Effector memory CD8-positive, alpha-beta T cell (primary cell): ENCODE results near the gene KLF2.

ENCODE experiments used
- ATAC-seq: fragments of 150-1000 bp; cut with Tn5 transposase; replicated peaks from 2 replicates; pipeline ENCODE4 v1.10.0; 2021; ENCODE audit warnings: mild to moderate bottlenecking, moderate library complexity
- DNase-seq, 3 experiments: peaks; one replicate each; pipeline ENCODE4 v3.0.0; 2021
- H3K27ac Mint-ChIP-seq, 2 donors: one replicate each; pipeline ENCODE4 v1.8.0; 2022; ENCODE audit warnings: mild to moderate bottlenecking in 2 of 2, mixed read lengths in 2 of 2, moderate library complexity in 2 of 2
- H3K27me3 Mint-ChIP-seq, 2 donors: one replicate each; pipeline ENCODE4 v1.8.0; 2022; ENCODE audit warnings: mixed read lengths in 2 of 2
- H3K36me3 Mint-ChIP-seq: one replicate; pipeline ENCODE4 v1.8.0; 2022; ENCODE audit warnings: mild to moderate bottlenecking, moderate library complexity, mixed read lengths; ENCODE audit not compliant: insufficient read depth
- H3K4me1 Mint-ChIP-seq, 2 donors: one replicate each; pipeline ENCODE4 v1.8.0; 2022; ENCODE audit warnings: low read depth in 2 of 2, mixed read lengths in 2 of 2
- H3K4me3 Mint-ChIP-seq, 2 donors: one replicate each; pipeline ENCODE4 v1.8.0; 2022; ENCODE audit warnings: mild to moderate bottlenecking in 2 of 2, mixed read lengths in 2 of 2, moderate library complexity in 2 of 2
- H3K9me3 Mint-ChIP-seq, 2 donors: one replicate each; pipeline ENCODE4 v1.8.0; 2022; ENCODE audit warnings: mixed read lengths in 2 of 2

KLF2 gene

DNA sequence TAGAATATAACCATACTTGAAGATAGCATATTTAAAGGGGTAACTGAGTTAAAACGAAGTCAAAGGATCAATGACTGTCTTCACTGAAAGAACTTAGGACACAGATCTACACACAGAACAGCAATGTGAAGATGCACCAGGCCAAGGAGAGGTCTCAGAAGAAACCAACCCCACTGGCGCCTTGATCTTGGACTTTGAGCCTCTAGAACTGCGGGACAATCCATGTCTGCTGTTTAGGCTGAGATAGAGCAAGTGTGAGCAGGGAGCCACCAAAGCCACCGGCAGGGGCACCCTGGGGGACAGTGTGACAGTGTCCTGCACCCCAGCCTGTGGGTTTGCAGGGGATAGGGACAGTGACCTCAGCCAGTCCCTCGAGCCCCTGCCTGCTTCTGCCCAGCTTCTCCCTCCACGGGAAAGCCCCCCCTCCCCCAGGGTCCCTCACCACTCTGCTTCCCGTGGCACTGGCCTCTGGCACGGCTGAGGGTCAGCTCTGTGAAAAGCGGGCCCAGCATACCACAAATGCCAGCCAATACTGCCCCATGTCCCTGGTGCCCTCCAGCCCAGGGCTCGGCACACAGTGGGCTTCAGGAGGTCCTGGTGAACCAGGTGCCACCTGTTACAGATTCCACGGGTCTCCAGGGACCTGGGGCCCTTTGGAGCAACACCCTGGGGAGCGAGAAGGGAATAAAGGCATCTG, 40.8 kb downstream of the KLF2 start:
- H3K4me3 Mint-ChIP-seq, result no peak overlapping the region
- peaks cover 8% of the 10 kb centered on the region for H3K36me3 Mint-ChIP-seq
- no peak for DNase-seq
- no peak overlapping the region for H3K27ac Mint-ChIP-seq
- peaks cover 36 to 62% of the 10 kb centered on the region in 2 donors for H3K4me1 Mint-ChIP-seq
- no peaks in the 10 kb centered on the region for H3K27me3 Mint-ChIP-seq
- no peak for ATAC-seq
- H3K9me3 Mint-ChIP-seq, result no peaks in the 10 kb centered on the region

DNA sequence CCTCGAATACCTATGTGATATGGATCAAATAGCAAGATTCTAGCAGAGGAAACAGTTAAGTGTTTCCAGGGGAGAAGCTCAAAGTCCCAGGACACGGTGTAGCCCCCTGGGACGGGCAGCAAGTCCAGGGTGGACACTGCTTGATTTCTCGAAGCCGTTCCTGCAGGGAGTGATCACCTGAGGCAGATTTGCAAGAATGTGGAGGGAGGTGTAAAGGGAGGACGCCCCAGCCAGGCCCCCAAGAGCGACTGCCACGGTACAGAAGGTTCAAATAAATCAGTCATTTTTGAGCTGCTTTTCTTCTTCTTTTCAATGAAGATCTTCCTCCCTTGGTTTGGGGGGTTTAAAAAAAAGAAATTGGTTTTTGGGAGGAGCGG, 41.4 kb downstream of the KLF2 start:
- Mint-ChIP-seq H3K9me3 (no peaks in the 10 kb centered on the region), H3K27ac (no peak overlapping the region), H3K27me3 (no peaks in the 10 kb centered on the region), H3K4me1 (peaks cover 36 to 65% of the 10 kb centered on the region in 2 donors), H3K4me3 (no peak overlapping the region), H3K36me3 (peaks cover 8% of the 10 kb centered on the region)
- DNase-seq, result no peak
- no peak for ATAC-seq

DNA sequence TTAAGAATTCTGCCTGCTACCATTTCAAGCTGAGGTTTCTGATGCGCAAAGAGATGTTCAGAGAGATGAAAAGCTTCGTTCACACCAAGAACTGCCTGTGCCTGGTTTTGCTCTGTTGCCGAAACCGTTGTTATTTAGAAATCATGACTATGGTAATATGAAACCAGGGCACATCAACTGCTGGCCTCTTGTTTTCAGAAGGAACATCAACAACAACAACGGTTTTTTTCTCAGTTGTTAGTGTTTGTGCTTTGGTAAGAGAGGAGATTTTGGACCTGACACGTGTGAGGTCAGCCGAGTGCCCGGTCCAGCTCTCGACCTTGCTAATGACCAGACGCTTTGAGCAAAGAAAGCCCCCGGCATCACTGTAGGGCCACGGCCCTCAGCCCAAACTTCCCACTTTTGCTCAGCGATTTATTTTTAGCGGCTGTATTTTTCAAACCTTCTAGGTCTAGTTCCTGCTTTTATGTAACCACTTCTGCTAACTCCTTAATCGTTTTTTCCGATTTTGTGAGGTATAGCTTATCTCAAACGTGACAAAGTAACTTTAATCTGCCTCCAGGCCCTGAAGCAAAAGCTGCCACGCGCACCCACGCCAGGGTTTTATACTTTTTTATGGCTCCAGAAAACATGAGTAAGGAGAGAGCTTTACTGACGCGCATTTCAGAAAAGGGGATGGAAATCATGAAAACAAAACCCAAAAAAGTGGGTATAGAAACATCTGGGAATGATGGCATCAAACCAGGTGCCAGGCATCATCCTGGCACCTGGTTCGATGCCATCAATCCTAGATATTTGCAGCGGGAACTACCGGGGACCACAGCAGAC, 42.0 kb downstream of the KLF2 start:
- Mint-ChIP-seq H3K27me3 (no peaks in the 10 kb centered on the region), H3K9me3 (no peaks in the 10 kb centered on the region), H3K27ac (no peak overlapping the region), H3K4me1 (peaks cover 36 to 67% of the 10 kb centered on the region in 2 donors), H3K36me3 (peaks cover 8% of the 10 kb centered on the region), H3K4me3 (no peak overlapping the region)
- DNase-seq (peak; percentile 32 to 49 (median 46)), ATAC-seq (peak; percentile 28)

DNA sequence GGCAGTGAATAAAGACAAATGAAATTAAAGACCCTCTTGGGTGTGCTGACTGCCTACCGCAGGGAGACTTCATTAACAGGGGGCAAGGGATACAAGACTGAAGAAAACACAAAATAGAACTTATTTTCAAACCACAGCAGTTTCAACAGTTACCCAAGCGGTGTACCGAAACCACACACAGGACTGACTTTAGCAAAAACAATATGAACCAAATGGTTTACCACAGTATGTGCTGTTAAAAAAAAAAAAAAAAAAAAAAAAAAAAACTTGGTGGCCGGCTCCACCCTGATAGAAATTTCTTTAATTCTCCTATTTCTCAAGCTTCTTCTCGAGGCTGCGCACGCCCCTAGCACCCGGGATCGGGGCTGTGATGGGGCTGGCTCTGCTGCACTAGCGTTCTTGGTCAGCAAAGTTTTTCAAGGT, 42.6 kb downstream of the KLF2 start:
- no peaks in the 10 kb centered on the region for H3K9me3 Mint-ChIP-seq
- no peak overlapping the region for H3K27ac Mint-ChIP-seq
- peaks cover 35 to 69% of the 10 kb centered on the region in 2 donors for H3K4me1 Mint-ChIP-seq
- peaks cover 8% of the 10 kb centered on the region for H3K36me3 Mint-ChIP-seq
- no peak overlapping the region for H3K4me3 Mint-ChIP-seq
- H3K27me3 Mint-ChIP-seq, result no peaks in the 10 kb centered on the region
- peak; percentile 27 for ATAC-seq
- DNase-seq, result peak; percentile 57 to 67 (median 57)

DNA sequence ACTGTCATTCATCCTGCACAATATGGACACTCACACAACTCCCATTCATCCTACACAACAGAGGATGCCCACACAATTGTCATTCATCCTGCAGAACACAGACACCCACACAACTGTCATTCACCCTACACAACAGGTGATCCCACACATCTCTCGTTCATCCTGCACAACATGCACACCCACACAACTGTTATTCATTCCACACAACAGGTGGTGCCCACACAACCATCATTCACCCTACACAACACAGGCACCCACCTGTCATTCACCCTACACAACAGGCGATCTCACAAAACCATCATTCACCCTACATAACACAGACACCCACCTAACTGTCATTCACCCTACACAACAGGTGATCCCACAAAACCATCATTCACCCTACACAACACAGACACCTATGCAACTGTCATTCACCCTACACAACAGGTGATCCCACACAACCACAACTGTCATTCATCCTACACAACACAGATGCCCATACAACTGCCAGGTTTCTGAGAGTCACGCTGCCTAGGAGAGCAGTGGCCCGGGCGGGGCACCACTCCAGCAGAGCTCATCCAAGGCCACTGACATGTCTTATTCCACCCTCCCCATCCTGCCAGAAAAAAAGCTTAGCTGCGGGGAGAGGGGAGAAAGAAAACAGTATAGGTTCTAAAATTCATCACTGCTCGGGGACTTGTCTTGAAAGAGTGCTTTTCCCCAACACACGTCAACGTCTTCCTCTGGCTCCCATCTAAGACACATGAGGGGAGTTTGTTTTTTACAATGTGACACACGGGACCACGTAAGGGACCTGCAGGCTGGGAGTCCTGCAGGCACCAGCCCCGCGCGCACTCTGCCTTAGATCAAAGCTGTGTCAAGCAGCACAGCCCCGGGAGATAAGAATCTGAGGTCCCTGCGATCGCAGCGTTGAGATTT, 44.0 kb downstream of the KLF2 start:
- DNase-seq (peak; percentile 50 to 58 (median 52)), ATAC-seq (peak; percentile 18)
- H3K27me3 Mint-ChIP-seq, result no peaks in the 10 kb centered on the region
- peaks cover 10% of the 10 kb centered on the region for H3K36me3 Mint-ChIP-seq
- H3K4me3 Mint-ChIP-seq, result no peak overlapping the region
- no peaks in the 10 kb centered on the region for H3K9me3 Mint-ChIP-seq
- peaks cover 32 to 68% of the 10 kb centered on the region in 2 donors for H3K4me1 Mint-ChIP-seq
- no peak overlapping the region for H3K27ac Mint-ChIP-seq

DNA sequence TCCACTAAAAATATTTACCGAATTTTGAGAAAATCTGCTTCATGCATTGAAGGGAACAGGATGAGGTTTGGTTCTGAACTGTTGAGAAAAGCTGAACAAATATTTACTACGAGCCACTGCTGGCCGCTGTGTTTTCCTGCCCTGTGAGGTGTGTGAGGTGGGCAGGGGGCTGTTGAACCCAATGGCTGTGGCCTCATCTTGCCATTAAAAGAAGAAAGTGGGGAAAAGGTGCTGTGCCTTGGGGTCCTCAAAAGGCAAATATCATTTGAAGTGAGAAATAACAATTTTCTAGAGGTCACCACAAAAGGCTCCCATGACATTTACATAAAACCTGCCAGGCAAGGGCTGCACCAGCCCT, 44.7 kb downstream of the KLF2 start:
- Mint-ChIP-seq H3K27me3 (no peaks in the 10 kb centered on the region), H3K36me3 (peaks cover 10% of the 10 kb centered on the region), H3K27ac (no peak overlapping the region), H3K9me3 (no peaks in the 10 kb centered on the region), H3K4me3 (no peak overlapping the region), H3K4me1 (peaks cover 32 to 68% of the 10 kb centered on the region in 2 donors)
- ATAC-seq (no peak), DNase-seq (peak in 1 of 3 experiments; percentile 26)

DNA sequence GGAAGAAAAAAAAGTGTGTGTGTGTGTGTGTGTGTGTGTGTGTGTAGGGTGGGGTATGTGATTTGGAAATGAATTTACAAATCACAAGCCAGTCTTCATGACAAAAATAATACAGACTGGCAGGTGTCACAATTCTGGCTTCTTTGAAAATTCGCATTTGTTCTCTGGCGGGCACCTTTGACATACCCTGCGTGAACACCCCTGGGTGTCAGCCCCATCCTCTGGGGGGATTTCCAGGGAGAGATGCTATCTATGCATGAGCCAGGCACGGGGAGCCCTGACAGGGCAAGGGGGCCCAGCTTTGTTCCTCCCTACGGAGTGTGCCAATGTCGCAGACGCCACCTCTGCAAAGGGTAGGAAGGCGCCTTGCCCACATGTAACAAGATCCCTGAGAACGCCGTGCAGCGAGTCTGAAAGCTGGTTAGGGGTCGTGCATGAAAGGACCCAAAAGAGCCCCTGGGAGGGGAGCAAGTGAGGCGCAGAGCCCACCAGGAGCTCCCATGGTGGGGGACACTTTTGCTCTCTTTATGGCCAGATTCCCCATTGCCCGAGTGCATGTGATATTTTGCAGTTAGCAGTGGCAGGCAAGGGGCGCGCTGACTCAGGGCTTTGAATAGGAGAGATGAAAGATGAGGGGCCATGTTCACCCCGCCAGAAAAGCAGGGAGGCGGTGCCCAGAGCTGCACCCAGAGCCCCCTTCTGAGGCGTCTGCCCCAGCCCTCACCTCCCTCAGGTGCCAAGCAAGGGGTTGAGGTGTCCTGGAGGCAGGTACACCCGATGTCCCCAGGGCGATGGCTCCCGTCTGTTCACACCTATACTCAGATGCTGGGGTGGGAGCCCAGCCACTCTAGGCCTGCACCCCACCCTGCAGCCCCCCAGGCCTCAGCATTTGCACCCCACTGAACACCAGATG, 45.3 kb downstream of the KLF2 start:
- ATAC-seq, result peak; percentile 57
- H3K9me3 Mint-ChIP-seq, result no peaks in the 10 kb centered on the region
- DNase-seq, result peak; percentile 76 to 80 (median 78)
- H3K27me3 Mint-ChIP-seq, result no peaks in the 10 kb centered on the region
- H3K4me3 Mint-ChIP-seq, result no peak overlapping the region
- peaks cover 36 to 69% of the 10 kb centered on the region in 2 donors for H3K4me1 Mint-ChIP-seq
- no peak overlapping the region for H3K27ac Mint-ChIP-seq
- peaks cover 10% of the 10 kb centered on the region for H3K36me3 Mint-ChIP-seq

DNA sequence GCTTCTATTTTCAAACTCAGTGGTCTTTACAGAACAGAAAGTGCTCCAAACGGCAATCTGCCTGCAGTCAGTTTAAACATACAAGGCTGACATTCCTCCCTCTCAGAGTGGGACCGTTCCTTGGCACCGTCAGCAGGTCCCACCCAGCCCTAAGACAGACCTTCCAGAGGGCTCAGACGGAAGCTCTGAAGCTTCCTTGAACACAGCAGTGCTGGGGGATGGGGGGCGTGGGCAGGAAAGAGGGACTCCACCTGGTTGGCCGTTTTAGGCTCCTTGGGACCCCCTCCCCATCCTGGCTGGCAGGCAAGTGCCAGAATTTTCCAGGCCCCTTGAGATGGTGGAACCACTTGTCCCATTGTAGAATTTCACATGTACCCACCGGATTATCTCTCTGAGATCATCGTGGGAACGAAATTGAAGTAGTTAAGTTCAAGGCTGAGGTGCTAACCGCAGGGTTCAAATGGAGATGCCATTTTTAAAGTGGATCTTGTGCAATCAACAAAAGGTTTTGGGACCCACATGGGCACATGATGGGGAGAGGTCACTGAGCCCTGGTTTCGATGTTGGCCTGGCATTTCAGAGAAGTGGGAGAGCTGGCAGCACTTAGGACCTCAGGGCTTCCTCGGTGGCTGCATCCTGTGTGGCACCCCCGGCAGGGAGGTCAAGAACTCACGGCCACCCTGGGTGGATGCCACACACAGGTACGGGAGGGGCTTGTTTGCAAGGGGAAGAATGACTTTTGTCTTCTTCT, 46.2 kb downstream of the KLF2 start:
- Mint-ChIP-seq H3K4me1 (peaks cover 45 to 69% of the 10 kb centered on the region in 2 donors), H3K27me3 (no peaks in the 10 kb centered on the region), H3K27ac (no peak overlapping the region), H3K4me3 (no peak overlapping the region), H3K36me3 (peaks cover 4% of the 10 kb centered on the region), H3K9me3 (no peaks in the 10 kb centered on the region)
- peak in 2 of 3 experiments; percentile 31 to 33 for DNase-seq
- ATAC-seq, result no peak

DNA sequence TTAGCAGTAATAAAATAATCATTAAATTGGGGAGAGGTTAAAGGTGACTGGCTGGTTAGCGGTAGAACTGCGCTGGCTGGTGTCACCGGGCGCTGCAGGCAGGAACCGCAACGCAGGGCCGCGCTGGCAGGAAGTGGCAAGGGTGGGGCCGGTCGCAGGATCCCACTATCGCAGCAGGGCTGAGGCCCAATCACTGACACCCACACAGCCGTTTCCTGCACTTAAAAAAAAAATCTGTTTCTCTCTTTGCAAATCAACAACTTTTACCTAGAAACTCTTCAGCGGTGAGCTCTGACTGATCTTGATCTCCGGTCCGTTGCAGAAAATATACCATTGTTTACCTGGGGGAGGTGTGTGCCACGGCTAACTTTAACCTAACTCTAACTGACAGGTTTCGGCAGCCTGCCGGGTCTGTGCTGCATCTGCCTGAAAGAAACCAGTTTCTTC, 46.9 kb downstream of the KLF2 start:
- H3K4me1 Mint-ChIP-seq, result peaks cover 48 to 69% of the 10 kb centered on the region in 2 donors
- H3K4me3 Mint-ChIP-seq, result no peak overlapping the region
- H3K27me3 Mint-ChIP-seq, result no peaks in the 10 kb centered on the region
- H3K9me3 Mint-ChIP-seq, result no peaks in the 10 kb centered on the region
- H3K27ac Mint-ChIP-seq, result no peak overlapping the region
- ATAC-seq (peak; percentile 67), DNase-seq (peak; percentile 86 to 90 (median 87))
- peaks cover 2% of the 10 kb centered on the region for H3K36me3 Mint-ChIP-seq

DNA sequence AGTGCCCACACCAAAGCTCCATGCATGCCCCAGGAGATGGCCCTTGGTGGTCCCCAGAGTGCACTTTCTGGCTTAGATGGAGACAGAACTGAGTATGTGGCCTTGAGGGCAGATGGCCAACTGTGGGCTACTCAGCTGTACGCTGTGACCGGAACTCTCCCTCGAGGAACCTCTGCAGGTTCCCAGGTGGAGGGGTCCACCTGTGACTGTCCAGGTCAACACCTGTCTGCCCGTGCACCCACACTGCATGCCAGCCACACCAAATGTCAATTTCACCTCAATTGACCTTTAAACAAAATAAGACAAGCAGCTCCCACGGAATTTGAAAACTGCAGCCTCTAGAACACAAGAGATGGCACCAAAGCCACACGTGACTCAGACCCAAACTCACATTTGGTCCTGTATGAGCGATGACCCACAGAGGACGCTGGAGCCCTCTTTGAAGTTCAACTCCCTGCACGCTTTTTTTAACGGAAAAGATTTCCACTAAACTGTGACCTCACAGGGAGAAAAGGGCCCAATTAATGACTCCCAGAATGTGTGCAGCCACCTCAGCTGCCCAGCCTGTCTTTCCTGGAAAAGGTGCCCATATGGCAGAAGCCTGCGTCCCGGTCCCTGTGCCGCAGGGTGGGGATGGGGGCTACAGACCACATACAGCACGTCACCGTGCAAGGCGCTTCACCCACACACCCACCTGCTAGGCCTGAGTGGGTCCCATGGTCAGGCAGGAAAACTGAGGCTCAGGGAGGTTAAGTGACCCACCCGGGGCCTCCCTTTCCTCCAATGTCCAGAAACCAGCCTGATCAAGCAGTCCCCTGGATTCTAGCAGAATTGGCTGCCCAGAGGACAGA, 47.7 kb downstream of the KLF2 start:
- Mint-ChIP-seq H3K9me3 (no peaks in the 10 kb centered on the region), H3K4me3 (no peak overlapping the region), H3K36me3 (peaks cover 2% of the 10 kb centered on the region), H3K4me1 (peaks cover 52 to 68% of the 10 kb centered on the region in 2 donors), H3K27me3 (no peaks in the 10 kb centered on the region), H3K27ac (no peak overlapping the region)
- no peak for DNase-seq
- no peak for ATAC-seq

DNA sequence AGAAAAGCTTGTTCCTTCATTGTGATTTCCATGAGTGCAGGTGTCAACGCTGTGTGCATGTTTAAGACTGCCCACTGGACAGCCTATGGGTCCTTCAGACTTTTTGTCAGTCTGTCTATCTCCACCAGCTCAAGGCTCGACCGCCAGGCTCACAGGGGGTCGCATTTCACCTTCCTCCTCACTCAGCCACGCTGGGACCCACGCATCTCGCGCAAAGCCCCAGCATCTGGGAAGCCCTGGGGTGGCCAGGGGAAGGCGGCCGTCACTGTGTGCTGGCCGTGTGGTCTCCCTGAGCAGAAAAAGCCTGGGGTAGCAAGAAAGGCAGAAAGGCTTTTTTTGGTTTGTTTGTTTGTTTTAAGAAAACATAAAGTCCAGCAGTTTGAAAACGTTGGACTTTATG, 48.5 kb downstream of the KLF2 start:
- H3K27me3 Mint-ChIP-seq, result no peaks in the 10 kb centered on the region

More for the DNA sequence above, 48.5 kb downstream of the KLF2 start:
- Mint-ChIP-seq H3K4me3 (peak overlapping the region in 1 of 2 donors; percentile 63), H3K36me3 (peaks cover 2% of the 10 kb centered on the region), H3K9me3 (no peaks in the 10 kb centered on the region), H3K4me1 (peaks cover 57 to 74% of the 10 kb centered on the region in 2 donors), H3K27ac (peak overlapping the region; percentile 79 to 85)
- ATAC-seq (no peak), DNase-seq (no peak)
